ENCODE measurements around the gene FAM171A1.
"Not testable (repeated sequence)": the region's sequence is repeated elsewhere in the genome, so short reads cannot be mapped to it uniquely, and the experiment has no call there.

The FAM171A1 gene

GRCh38 chr10:15302188-15302956 lies 68.7 kb downstream of the FAM171A1 start:
- not testable (repeated sequence) for H3K27me3 ChIP-seq (ENCODE audit: control insufficient read depth, insufficient read depth, low read length); H3K4me1 ChIP-seq (ENCODE audit: control insufficient read depth, insufficient read depth, low read length); H3K9me3 ChIP-seq (ENCODE audit: control insufficient read depth, insufficient read depth, low read length); H3K4me3 ChIP-seq (ENCODE audit: low read depth, low read length); H3K9ac ChIP-seq (ENCODE audit: low read depth, low read length); H3K27ac ChIP-seq (ENCODE audit: low read depth, low read length); H3K36me3 ChIP-seq (ENCODE audit: control insufficient read depth, insufficient read depth, low read length)

- Histone ChIP-seq H3K9me3 (ENCODE audit: control insufficient read depth, insufficient read depth, low read length) (no peaks in the 10 kb centered on the region), H3K4me1 (ENCODE audit: control insufficient read depth, insufficient read depth, low read length) (0 out of 2 replicates have a peak, but pooled peaks cover 4% of the 10 kb centered on the region), H3K9ac (ENCODE audit: low read depth, low read length) (no peak overlapping the region), H3K4me3 (ENCODE audit: low read depth, low read length) (no peak overlapping the region), H3K36me3 (ENCODE audit: control insufficient read depth, insufficient read depth, low read length) (no peaks in the 10 kb centered on the region), H3K27ac (ENCODE audit: low read depth, low read length) (no peak overlapping the region), H3K27me3 (ENCODE audit: control insufficient read depth, insufficient read depth, low read length) (no peaks in the 10 kb centered on the region)
Measured at GRCh38 chr10:15300697-15301096, 70.4 kb downstream of the FAM171A1 start.

GRCh38 chr10:15300145-15300544 lies 70.9 kb downstream of the FAM171A1 start:
- H3K9ac ChIP-seq (ENCODE audit: low read depth, low read length) = no peak overlapping the region
- no peaks in the 10 kb centered on the region for H3K9me3 ChIP-seq (ENCODE audit: control insufficient read depth, insufficient read depth, low read length)
- no peak overlapping the region for H3K4me3 ChIP-seq (ENCODE audit: low read depth, low read length)
- no peaks in the 10 kb centered on the region for H3K36me3 ChIP-seq (ENCODE audit: control insufficient read depth, insufficient read depth, low read length)
- 0 out of 2 replicates have a peak, but pooled peaks cover 4% of the 10 kb centered on the region for H3K4me1 ChIP-seq (ENCODE audit: control insufficient read depth, insufficient read depth, low read length)
- no peaks in the 10 kb centered on the region for H3K27me3 ChIP-seq (ENCODE audit: control insufficient read depth, insufficient read depth, low read length)
- no peak overlapping the region for H3K27ac ChIP-seq (ENCODE audit: low read depth, low read length)

GRCh38 chr10:15296701-15297100 lies 74.4 kb downstream of the FAM171A1 start:
- Histone ChIP-seq H3K9me3 (ENCODE audit: control insufficient read depth, insufficient read depth, low read length) (no peaks in the 10 kb centered on the region), H3K4me3 (ENCODE audit: low read depth, low read length) (no peak overlapping the region), H3K27ac (ENCODE audit: low read depth, low read length) (no peak overlapping the region), H3K27me3 (ENCODE audit: control insufficient read depth, insufficient read depth, low read length) (no peaks in the 10 kb centered on the region), H3K9ac (ENCODE audit: low read depth, low read length) (no peak overlapping the region), H3K36me3 (ENCODE audit: control insufficient read depth, insufficient read depth, low read length) (no peaks in the 10 kb centered on the region), H3K4me1 (ENCODE audit: control insufficient read depth, insufficient read depth, low read length) (peaks cover 10% of the 10 kb centered on the region; the same call in 1 of the 2 replicates)

GRCh38 chr10:15295537-15296325 lies 75.4 kb downstream of the FAM171A1 start:
- H3K9ac ChIP-seq (ENCODE audit: low read depth, low read length) = no peak overlapping the region
- no peak overlapping the region for H3K27ac ChIP-seq (ENCODE audit: low read depth, low read length)
- no peaks in the 10 kb centered on the region for H3K27me3 ChIP-seq (ENCODE audit: control insufficient read depth, insufficient read depth, low read length)
- H3K4me1 ChIP-seq (ENCODE audit: control insufficient read depth, insufficient read depth, low read length) = peaks cover 10% of the 10 kb centered on the region; the same call in 1 of the 2 replicates
- H3K4me3 ChIP-seq (ENCODE audit: low read depth, low read length) = no peak overlapping the region
- H3K9me3 ChIP-seq (ENCODE audit: control insufficient read depth, insufficient read depth, low read length) = no peaks in the 10 kb centered on the region
- H3K36me3 ChIP-seq (ENCODE audit: control insufficient read depth, insufficient read depth, low read length) = no peaks in the 10 kb centered on the region

- H3K27me3 ChIP-seq (ENCODE audit: control insufficient read depth, insufficient read depth, low read length) = no peaks in the 10 kb centered on the region
- no peak overlapping the region for H3K9ac ChIP-seq (ENCODE audit: low read depth, low read length)
- H3K9me3 ChIP-seq (ENCODE audit: control insufficient read depth, insufficient read depth, low read length) = no peaks in the 10 kb centered on the region
- H3K4me3 ChIP-seq (ENCODE audit: low read depth, low read length) = no peak overlapping the region
- H3K27ac ChIP-seq (ENCODE audit: low read depth, low read length) = no peak overlapping the region
- peaks cover 7% of the 10 kb centered on the region; the same call in 1 of the 2 replicates for H3K4me1 ChIP-seq (ENCODE audit: control insufficient read depth, insufficient read depth, low read length)
- H3K36me3 ChIP-seq (ENCODE audit: control insufficient read depth, insufficient read depth, low read length) = no peaks in the 10 kb centered on the region
Measured at GRCh38 chr10:15293862-15294842, 76.9 kb downstream of the FAM171A1 start.

- Histone ChIP-seq H3K9me3 (ENCODE audit: control insufficient read depth, insufficient read depth, low read length) (no peaks in the 10 kb centered on the region), H3K27me3 (ENCODE audit: control insufficient read depth, insufficient read depth, low read length) (no peaks in the 10 kb centered on the region), H3K4me3 (ENCODE audit: low read depth, low read length) (no peak overlapping the region)
Measured at GRCh38 chr10:15290671-15291070, 80.4 kb downstream of the FAM171A1 start.

DNA sequence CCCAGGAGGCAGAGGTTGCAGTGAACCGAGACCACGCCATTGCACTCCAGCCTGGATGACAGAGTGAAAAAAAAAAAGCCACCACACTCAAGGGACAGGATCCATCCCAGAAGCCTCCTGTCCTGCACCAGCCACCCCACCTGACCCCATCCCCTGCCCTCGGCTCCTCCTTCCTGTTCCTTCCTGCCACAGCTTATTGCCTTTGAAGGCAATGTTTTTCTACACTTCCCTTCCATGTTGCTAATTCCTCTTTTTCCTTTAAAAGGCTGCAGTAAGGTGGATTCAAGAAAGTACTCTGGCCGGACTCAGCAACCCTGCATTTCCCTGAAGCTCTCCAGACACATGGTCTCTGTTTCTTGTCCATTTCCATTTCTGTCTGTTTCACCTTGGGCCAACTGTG lies 80.9 kb downstream of the FAM171A1 start:
- Histone ChIP-seq H3K4me3 (ENCODE audit: low read depth, low read length) (no peak overlapping the region), H3K9ac (ENCODE audit: low read depth, low read length) (no peak overlapping the region), H3K9me3 (ENCODE audit: control insufficient read depth, insufficient read depth, low read length) (no peaks in the 10 kb centered on the region), H3K27me3 (ENCODE audit: control insufficient read depth, insufficient read depth, low read length) (no peaks in the 10 kb centered on the region), H3K36me3 (ENCODE audit: control insufficient read depth, insufficient read depth, low read length) (no peaks in the 10 kb centered on the region), H3K4me1 (ENCODE audit: control insufficient read depth, insufficient read depth, low read length) (peaks cover 7% of the 10 kb centered on the region; the same call in 1 of the 2 replicates), H3K27ac (ENCODE audit: low read depth, low read length) (no peak overlapping the region)

More at GRCh38 chr10:15290671-15291070, 80.4 kb downstream of the FAM171A1 start:
- Histone ChIP-seq H3K9ac (ENCODE audit: low read depth, low read length) (no peak overlapping the region), H3K4me1 (ENCODE audit: control insufficient read depth, insufficient read depth, low read length) (peaks cover 7% of the 10 kb centered on the region; the same call in 1 of the 2 replicates), H3K36me3 (ENCODE audit: control insufficient read depth, insufficient read depth, low read length) (no peaks in the 10 kb centered on the region), H3K27ac (ENCODE audit: low read depth, low read length) (no peak overlapping the region)

DNA sequence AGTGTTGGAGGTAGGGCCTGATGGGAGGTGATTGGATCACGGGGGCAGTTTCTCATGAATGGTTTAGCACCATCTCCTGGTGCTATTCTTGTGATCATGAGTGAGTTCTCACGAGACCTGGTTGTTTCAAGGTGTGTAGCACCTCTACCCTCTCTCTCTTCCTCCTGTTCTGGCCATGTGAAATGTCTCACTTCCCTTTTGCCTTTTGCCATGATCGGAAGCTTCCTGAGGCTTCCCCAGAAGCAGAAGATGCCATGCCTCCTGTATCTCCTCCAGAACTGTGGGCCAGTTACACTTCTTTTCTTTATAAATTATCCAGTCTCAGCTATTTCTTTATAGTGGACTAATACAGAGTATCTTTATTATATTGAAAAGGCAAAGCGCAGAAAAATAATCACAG lies 90.1 kb downstream of the FAM171A1 start:
- Histone ChIP-seq H3K9ac (ENCODE audit: low read depth, low read length) (no peak overlapping the region), H3K4me1 (ENCODE audit: control insufficient read depth, insufficient read depth, low read length) (no peaks in the 10 kb centered on the region), H3K36me3 (ENCODE audit: control insufficient read depth, insufficient read depth, low read length) (peaks cover 27% of the 10 kb centered on the region), H3K4me3 (ENCODE audit: low read depth, low read length) (no peak overlapping the region), H3K27ac (ENCODE audit: low read depth, low read length) (no peak overlapping the region), H3K9me3 (ENCODE audit: control insufficient read depth, insufficient read depth, low read length) (no peaks in the 10 kb centered on the region), H3K27me3 (ENCODE audit: control insufficient read depth, insufficient read depth, low read length) (no peaks in the 10 kb centered on the region)

GRCh38 chr10:15280462-15280861 lies 90.6 kb downstream of the FAM171A1 start:
- H3K4me1 ChIP-seq (ENCODE audit: control insufficient read depth, insufficient read depth, low read length) = no peaks in the 10 kb centered on the region
- H3K9me3 ChIP-seq (ENCODE audit: control insufficient read depth, insufficient read depth, low read length) = no peaks in the 10 kb centered on the region
- no peak overlapping the region for H3K9ac ChIP-seq (ENCODE audit: low read depth, low read length)
- no peak overlapping the region for H3K4me3 ChIP-seq (ENCODE audit: low read depth, low read length)
- peaks cover 27% of the 10 kb centered on the region for H3K36me3 ChIP-seq (ENCODE audit: control insufficient read depth, insufficient read depth, low read length)
- no peak overlapping the region for H3K27ac ChIP-seq (ENCODE audit: low read depth, low read length)
- no peaks in the 10 kb centered on the region for H3K27me3 ChIP-seq (ENCODE audit: control insufficient read depth, insufficient read depth, low read length)

Data from HUES48 (cell line).